HG03135 (cell line): Measurements from ENCODE around the gene HEPACAM.

Experiments
- ATAC-seq: cut with Tn5 transposase; IDR thresholded peaks from one replicate; pipeline ENCODE4 v1.9.1; 2021; ENCODE audit warnings: mild to moderate bottlenecking, moderate library complexity; ENCODE audit not compliant: unreplicated experiment

HEPACAM gene

DNA sequence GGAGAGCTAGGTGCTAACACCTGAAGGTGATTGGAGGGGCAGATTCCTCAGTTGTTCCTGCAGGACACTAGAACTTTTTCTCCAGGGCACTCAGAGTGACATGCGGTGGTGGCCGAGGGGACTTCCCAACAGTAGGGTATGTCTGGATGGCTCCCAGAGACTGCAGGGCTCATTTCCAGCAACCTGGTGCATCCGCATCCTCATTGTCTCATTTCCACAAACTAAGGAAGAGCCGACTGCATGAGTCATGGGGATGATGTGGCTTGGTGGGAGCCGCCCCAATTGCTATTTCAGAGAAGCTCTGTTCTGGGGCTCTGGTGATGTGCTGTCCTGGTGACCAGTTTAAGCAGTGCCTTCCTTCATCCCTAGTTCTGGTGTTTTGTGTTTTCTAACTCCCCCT lies 35.4 kb downstream of the HEPACAM start:
- ATAC-seq = no peak

DNA sequence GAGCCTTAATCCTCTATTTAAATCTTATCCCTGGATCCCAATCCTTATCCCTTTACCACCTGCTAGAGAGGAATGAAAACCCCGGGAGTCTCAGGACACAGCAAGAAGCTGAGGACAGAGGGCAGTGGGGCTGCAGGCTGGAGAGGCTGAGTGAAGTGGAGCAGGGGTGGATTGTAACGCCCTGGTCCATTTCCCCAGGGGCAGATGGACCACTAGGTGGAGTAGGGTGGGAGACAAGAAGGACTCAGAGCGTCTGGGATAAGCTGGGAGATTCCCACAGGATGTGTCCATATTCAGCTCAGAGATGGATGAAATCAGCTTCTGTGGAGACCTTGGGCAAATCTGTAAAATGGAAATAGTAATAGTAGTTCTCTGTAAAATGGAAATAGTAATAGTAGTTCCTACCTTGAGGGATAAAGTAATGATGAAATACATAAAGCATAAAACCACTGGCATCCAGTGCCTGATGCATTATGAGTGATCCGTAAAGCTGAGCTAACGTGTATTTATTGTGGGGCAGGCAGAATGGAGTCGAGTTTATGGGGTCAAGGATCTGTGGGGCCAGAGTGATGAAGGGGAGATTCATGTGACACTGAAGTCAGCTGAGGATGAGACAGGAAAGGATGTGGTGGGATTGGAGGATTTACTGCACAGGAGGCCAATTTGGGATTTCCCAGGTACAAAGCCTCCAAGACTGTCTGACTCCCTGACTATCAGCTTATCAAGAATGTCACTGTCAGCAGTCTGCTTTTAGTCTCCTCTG lies 36.3 kb downstream of the HEPACAM start:
- ATAC-seq = no peak

DNA sequence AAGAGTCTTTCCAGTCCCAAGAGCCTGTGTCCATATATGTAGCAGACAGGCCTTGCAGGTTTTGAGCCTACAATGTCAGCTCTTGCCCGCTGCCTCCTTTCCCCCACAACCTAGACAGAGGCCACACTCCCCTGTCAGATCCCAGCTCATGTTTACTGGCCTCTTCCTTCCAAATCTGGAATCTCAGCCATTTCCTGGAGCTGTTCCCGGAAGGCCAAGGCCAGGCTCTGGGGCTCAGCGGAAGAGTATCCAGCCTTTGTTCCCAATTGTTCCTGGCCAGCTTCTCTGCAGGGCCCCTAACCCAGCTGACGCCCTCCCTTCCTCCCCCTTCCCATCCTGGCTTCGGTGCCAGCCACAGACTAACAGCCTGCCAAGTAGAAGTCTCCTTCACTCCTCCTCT lies 37.1 kb downstream of the HEPACAM start:
- ATAC-seq = no peak

GRCh38 chr11:124898263-124898680 lies 37.6 kb downstream of the HEPACAM start:
- no peak for ATAC-seq

- ATAC-seq = no peak
Measured at GRCh38 chr11:124897674-124898262, 38.1 kb downstream of the HEPACAM start, which contains the start of gene ROBO4. Gene ROBO4 (minus strand): TSS chr11:124897865. CDS start chr11:124897795, 70 bp downstream.

DNA sequence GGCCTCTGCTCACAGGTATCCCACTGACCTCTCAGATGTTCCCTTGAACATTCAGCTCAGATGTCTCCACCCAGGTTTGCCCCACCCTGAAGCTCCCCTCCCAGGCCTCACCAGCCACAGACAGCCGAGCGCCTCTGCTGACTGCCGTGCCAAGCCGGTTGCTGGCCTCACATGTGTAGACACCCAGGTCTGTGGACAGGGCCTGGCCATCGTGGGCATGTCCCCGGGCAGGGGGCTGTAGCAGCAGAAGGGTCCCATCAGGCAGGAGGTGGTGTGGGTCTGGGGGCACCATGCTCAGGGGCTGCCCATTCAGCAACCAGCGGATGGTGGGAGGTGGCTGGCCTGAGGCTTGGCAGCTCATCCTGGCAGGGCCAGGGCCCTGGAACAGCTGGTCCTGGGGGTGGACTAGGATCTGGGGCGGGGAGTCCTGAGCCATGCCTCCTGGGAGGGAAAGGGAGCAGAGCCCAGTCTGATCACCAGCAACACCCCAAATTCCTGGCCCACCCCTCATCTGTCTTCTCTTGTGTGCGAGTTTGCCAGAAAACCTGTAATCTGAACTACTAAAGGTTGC lies 38.9 kb downstream of the HEPACAM start:
- no peak for ATAC-seq

- ATAC-seq = no peak
Measured at GRCh38 chr11:124896071-124896750, 39.6 kb downstream of the HEPACAM start.

DNA sequence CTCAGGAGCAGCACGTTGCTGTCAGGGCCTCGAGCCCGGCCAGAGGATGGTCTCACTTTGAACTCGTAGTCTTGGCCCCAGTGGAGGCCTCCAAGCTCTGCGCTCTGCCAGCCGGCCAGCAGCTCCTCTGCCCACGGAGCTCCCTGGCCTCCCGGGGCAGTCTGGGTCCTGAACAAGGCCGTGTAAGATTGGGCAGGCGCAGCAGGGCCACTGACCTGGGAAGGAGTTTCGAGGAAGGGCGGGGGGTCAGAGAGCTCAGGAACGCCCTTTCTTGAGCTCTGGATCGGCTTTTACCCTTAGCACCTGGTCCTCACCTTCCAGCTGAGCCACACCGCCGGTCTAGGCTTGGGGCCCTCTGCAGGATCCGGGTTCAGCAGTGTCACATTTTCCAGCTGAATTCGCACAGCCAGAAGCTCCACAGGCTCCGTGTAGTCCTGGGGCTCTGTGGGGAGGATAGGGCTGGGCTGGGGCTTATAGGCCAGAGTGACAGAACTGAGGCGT lies 40.3 kb downstream of the HEPACAM start:
- no peak for ATAC-seq

GRCh38 chr11:124894606-124895430 lies 41.0 kb downstream of the HEPACAM start:
- no peak for ATAC-seq

DNA sequence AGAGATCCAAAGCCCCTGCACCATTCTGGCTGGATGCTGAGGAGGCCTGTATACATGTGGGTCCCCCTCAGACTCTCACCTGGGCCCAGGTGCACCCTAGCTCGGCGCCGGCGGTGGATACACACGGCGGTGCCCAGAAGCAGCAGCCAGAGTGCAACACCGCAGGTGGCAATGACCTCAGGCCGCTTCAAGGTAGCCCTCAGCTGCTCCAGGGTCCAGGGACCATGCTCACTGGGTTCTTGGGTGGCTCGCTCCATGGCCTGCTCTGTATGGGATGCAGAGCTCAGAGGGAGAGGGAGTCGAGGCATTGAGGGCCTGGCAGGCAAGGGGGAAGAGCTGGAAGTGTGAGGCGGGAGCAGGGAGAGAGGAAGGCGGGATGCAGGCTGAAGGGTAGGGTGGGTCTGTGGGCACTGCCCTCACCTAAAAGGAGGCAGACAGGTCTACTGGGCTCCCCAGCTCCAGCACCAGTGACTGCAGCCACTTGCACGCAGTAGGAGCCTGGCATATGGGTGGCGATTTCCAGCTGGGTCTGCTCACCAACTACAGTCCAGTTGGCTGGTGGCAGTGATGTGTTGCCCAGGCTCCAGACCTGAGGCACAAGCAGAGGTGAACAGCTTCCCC lies 42.0 kb downstream of the HEPACAM start:
- ATAC-seq = no peak

- ATAC-seq = no peak
Measured at GRCh38 chr11:124892750-124893454, 42.9 kb downstream of the HEPACAM start.

- no peak for ATAC-seq
Measured at GRCh38 chr11:124892146-124892545, 43.7 kb downstream of the HEPACAM start.

- ATAC-seq = no peak
Measured at GRCh38 chr11:124891373-124891861, 44.4 kb downstream of the HEPACAM start.

GRCh38 chr11:124890683-124891372 lies 45.0 kb downstream of the HEPACAM start:
- no peak for ATAC-seq

- ATAC-seq = no peak
Measured at GRCh38 chr11:124890151-124890550, 45.7 kb downstream of the HEPACAM start.

- ATAC-seq = no peak
Measured at GRCh38 chr11:124889191-124890091, 46.4 kb downstream of the HEPACAM start.

- ATAC-seq = no peak
Measured at GRCh38 chr11:124887667-124888013, 48.2 kb downstream of the HEPACAM start.
